8988T (cell line): ENCODE results near the gene TRIM69.
"Not testable (repeated sequence)": the region's sequence is repeated elsewhere in the genome, so short reads cannot be mapped to it uniquely, and the experiment has no call there.

ENCODE experiments used
- DNase-seq: peaks from one replicate; pipeline ENCODE4 v3.0.0; 2011

The TRIM69 gene

DNA sequence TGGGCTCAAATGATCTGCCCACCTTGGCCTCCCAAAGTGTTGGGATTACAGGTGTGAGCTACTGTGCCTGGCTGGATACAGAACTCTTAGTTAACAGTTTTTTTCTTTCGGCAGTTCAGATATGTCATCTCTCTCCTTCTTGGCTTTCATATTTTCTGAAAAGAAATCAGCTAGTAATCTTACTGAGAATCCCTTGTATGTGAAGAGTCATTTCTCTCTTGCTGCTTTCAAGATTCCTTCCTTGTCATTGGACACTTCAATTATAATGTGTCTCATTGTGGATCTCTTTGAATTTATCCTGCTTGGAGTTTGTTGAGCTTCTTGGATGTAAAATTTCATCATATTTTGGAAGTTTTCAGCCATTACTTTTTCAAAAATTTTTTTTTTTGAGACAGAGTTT lies 17.0 kb downstream of the TRIM69 start:
- no peak for DNase-seq

DNA sequence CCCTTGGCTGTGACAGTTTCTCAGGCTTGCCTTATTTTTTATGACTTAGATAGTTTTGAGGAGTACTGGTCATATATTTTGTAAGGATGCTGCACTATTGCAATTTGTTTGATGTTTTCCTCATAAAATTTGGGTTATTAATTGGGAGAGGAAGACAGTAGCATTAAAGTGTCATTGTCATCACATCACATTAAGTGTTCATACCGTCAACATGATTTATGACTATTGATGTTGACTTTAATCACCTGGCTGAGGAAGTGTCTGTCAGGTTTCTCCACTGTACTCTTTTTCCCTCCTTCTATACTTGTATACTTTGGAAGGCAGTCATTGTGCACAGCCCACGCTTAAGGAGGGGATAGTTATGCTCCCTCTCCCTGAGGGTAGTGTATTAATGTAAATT lies 26.9 kb downstream of the TRIM69 start:
- DNase-seq: no peak

DNA sequence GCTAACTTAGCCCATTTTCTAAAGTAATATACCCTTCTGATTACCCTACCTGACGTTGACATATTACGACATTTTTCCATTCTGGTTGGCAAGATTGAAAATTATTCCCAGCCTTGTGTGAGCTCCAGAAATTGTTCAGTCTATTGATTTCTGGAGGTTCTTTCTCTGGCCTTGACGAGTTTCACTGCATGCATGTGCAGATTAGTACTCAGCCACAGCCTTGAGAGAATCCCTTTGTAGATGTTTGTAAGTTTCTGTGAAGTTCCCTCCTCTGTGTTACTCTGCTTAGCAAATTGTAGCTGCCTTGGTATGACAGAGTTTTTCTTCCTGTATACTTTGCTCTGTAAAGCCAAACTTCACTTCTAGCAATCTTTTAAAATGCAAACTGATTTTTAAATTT lies 27.5 kb downstream of the TRIM69 start:
- no peak for DNase-seq

DNA sequence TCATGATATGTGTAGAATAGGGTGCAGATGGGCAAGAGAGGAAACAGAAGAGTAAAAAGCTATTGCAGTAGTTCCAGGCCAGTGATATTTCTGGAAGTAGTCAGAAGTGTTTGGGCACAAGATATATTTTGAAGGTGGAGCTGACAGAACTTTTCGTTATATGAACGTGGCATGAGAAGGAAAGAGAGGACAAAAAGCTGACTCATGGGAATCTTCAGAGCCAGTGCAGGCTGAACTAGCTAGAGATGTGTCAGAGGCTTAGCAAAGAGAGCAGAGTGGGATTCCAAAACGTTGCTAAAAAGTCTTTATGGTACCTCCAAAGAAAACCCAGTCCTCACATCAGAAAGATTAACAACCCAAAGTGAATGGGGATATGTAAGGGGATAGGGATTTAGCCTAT lies 28.7 kb downstream of the TRIM69 start:
- no peak for DNase-seq

DNA sequence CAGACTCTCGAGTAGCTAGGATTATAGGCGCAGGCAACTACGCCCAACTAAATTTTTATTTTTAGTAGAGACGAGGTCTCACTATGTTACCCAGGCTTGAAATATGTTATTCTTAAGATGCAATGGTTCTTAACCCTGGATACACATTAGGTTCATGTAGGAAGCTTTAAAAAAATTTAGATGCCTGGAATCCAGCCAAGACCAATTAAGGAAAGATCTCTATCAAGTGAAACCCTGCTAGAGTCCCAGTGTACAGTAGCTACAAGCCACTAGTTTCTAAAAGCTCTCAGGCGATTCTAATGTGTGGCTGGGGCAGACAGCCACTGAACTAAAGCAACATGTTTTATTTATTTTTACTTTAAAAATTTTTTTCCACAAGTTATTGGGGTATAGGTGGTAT lies 33.2 kb downstream of the TRIM69 start:
- no peak for DNase-seq

DNA sequence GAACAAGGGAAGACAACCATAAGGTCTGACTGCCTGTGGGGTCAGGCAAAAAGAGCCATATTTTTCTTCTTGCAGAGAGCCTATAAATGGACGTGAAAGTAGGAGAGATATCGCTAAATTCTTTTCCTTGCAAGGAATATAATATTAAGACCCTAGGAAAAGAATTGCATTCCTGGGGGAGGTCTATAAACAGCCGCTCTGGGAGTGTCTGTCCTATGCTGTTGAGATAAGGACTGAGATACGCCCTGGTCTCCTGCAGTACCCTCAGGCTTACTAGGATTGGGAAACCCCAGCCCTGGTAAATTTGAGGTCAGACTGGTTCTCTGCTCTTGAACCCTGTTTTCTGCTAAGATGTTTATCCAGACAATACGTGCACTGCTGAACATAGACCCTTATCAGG lies 34.4 kb downstream of the TRIM69 start:
- not testable (repeated sequence) for DNase-seq

DNA sequence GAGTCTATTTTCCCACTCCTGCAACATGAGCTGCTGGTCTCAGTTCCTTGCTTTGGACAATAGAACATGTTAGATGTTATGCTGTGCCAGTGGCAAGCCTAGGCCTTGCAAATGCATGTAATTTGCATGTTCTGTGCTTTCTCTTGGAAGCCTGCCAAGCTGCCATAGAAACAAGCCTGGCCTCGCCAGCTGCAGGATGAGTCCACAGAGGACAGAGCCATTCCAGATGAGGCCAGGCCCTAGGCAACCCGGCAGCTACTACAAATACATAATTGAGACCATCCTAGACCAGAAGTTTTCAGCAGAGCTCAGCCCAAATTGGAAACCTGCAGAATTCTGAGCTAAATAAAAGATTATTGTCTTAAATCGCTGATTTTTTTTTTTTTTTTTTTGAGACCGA lies 39.6 kb downstream of the TRIM69 start:
- DNase-seq: no peak

DNA sequence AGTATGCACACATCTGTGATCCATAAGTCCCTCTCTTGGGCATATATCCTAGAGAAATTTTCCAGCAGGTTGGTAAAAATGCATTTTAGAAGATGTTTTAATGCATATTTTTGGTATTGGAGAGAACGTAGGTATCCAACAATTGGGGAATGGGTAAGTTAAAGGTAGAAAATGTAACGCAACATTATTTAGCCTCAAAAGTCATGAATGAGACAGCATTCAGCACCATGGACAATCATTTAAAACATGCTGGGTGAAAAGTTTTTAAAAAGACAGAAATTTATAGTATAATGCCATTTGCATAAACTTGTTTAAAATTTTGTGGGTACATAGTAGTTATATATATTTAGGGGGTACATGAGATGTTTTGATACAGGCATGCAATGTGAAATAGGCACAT lies 43.4 kb downstream of the TRIM69 start:
- no peak for DNase-seq

DNA sequence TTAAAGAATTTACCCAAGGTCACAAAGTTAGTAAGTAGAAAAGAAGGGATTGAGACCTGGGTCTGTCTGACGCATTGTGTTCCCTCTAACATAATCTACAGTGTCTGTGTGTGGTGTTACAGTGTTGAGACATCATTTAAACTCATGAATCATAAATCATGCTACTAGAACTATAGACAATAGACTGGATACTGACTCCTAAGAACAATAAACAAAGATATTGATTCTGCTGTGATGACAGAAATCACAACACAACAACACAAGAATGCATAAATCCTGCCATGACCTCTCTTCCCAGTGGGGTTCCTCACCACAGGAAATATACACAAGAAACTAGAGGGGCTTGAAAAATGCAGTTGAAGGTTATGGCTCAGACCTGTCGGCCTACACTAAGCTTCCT lies 44.3 kb downstream of the TRIM69 start:
- no peak for DNase-seq

DNA sequence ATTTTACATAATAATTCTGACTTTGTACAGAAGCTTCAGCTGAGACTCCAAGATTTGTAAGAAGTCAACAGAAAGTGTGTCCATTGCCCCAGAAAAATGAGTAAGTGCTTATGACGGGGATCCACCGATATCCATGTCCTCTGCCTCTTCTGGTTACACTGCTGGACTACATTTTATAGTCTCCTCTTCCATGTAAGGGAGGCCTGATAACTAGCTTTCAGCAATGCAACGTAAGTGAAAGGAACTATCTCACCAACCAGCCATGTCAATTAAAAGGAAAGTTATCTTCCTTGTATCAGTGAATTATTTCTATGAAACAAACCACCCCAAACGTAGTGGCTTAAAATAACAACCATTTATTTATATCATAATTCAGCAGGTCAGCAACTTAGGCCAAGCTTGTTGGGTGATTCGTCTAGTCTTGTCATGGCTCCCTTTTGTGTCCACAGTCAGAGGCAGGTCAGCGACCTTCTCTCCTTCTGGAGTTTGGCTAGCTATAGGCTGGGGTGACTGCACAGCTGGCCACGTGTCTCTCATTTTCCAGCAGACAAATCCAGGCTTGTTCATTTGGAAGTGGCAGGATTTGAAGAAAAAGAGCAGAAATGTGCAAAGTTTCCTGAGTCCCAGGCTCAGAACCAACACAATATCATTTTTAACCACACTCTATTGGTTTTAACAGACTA lies 44.9 kb downstream of the TRIM69 start:
- DNase-seq: no peak

DNA sequence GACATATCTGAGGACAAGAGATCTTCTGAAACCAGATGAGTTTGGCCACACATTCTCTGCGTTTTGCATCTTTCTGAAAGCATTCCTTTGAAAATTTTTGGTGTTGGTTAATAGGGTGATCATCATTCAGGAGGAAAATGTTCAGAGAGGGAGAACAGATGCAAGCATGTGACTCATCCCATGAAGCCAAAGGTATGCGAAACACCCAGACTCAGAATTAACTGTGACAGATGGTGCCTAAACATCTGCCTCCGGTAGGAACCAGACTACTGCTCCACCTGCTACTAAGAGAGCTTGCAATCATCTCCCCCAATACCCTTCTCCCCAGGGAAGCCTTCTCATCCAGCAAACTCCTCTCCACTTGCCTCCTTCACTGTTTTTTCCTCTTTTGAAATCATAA lies 46.2 kb downstream of the TRIM69 start:
- DNase-seq: no peak

DNA sequence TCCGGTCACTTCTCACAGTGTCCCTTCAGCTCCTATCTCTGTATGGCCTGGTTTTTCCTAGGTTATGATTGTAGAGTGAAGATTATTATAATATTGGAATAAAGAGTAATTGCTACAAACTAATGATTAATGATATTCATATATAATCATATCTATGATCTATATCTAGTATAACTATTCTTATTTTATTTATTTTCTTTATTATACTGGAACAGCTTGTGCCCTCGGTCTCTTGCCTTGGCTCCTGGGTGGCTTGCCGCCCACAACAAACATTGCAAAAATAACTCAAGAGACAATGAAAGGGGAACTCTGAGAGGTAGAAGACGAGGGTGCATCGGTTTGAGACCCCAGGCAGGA lies 48.6 kb downstream of the TRIM69 start:
- not testable (repeated sequence) for DNase-seq

DNA sequence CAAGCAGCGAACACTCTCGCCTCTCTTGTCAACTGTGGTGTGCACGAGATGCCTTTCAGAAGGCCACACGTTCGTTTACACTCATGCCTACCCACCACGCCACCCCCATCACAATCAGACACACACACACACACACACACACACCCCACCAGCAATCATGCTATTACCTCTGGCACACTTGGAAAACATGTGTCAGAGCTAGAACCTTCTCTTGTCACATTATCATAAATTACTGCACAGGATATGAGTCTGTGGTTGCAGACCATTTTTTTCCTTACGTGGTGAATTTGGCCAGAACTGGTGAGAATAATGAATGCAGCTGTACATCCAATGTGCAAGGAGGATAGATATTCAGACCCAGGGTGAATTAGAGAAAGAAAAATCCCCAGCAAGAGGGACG lies 52.4 kb downstream of the TRIM69 start:
- DNase-seq: no peak

DNA sequence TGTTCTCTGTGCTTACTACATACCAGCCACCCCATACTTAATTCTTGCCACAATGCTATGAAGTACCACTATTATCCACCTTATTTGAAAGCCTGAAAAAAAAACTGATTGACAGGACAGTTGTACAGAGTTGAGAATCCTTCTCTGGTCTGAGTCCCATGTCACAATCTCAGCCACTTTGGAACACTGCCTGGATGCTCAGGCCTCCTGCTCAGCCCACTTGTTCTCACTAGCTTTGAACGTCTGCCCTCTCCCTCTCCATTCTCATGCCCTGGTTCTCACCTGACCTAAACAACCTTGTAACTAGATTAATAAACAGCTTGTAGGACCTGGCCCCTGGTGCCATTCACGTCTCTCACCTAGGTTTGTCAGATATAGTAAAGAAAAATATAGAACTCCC lies 53.9 kb downstream of the TRIM69 start:
- no peak for DNase-seq

DNA sequence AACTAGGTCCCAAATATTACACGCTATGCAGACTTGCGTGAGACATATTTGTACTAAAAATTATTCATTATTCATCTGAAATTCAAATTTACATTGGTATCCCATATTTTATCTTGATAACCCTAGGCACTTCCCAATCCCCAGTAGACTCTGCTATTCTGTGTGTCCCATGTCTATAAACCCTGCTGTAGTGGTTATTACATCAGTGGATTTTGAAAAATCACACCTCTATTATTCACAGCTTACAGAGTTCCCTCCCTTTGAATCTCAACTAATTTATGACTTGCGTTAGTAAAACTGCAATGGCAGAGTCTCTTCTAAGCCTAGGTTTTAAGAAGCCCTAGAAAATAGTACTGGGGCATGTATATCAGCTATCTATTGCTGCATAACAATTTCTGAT lies 54.3 kb downstream of the TRIM69 start:
- DNase-seq: no peak

DNA sequence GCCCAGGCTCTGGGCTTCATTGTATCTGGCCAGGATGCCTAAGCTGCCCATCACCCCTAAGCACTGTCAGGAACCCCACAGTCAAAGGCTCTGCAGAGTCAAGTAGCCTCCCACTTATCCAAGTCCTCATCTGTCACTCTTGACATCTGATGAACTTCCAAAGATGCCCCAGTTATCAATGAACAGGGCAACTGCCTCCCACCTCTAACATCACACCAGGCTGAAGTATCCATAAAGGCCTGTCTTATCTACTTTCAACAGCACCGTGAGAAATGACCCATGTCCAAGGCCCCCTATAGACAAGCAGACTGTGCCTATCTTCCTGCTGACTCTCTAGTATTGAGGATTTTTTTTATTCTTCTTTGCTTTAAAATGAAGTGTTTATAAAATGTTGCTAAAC lies 56.4 kb downstream of the TRIM69 start:
- DNase-seq: no peak

DNA sequence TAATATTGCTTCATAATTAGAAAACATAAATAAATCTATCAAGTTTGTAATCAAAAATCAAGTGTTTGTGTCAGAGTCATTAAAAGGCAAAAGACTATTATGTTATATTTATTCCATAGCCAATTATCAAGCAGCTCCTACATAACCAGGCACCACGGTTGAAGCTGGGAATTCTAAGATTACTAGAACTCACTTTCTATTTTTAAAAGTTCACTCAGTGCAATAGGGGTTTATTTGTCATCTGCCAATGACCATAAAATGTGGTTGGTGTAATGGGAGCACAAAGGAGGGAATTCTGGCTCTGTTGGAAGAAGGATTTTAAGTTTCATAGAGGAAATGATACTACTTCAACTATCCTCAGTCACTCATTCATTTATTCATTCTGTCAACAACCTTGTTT lies 57.7 kb downstream of the TRIM69 start:
- DNase-seq: no peak

DNA sequence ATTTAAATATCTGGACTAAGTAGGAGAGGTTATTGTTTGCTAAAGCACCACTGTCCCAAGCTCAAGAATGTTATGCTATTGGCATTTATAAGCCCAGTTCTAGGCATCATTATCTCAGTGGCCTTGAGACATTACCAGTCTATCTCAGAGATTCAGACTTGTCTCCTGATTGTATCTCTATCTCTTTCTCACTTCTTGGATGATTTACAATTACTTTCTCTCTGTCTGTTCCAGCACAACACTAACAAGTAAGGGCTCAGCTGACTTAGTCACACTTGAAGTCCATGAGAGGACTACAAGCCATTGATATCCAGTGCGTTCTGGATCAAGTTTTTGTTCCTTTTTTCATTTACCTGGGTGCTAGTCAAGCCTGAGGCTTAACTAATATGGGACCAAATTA lies 60.2 kb downstream of the TRIM69 start:
- DNase-seq: no peak

DNA sequence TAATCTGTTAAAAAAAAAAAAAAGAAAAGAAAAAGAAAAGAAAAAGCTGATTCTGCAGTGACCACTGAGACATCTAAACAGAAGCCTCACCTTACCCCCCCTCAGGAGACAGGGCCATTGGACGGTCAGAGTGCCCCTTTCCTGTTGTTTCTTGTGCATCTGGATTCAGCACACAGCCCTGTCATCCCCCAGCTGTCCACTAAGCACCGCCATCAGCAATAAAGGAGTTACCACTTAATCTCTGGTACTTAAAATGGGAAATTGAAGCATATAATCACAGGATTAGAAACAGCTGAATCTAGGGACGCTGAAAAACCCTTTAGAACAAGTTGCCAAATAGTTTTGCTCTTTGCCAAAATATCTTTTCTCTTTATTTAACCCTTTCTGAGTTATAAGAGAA lies 62.5 kb downstream of the TRIM69 start:
- no peak for DNase-seq

DNA sequence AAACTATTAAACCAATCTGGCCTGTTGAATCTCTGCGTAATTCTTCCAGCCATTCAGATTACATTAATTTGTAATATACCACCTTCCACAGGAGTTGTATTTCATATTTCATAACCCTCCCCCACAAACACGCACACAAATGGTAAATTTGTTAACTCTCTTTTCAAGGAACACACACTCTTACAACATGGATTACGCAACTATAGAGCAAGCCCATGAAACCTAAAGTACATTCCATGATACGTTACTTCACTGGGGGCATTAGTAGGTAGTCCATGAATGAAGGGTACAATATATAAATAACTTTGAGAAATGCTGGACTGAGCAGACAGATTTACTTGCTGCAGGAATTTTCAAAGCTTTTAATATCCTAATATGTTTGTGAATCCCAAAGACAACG lies 65.0 kb downstream of the TRIM69 start:
- DNase-seq: no peak

DNA sequence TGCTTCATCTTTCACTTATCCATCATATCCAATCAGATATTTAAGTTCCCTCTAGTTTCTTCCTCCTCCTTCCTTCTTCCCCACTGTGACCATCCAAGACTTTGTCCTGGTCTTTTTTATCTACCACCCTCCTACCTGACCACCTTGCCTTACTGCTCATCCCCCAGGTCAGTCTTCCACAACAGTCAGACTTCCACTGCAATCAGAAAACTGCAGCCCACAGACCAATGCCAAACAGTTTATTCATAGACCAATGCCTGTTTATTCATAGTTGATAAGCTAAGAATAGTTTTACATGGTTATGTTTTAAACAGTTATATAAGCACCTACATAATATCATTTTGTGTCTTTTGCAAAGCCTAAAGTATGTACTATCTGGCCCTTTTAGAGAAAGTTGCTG lies 65.5 kb downstream of the TRIM69 start:
- DNase-seq: no peak

DNA sequence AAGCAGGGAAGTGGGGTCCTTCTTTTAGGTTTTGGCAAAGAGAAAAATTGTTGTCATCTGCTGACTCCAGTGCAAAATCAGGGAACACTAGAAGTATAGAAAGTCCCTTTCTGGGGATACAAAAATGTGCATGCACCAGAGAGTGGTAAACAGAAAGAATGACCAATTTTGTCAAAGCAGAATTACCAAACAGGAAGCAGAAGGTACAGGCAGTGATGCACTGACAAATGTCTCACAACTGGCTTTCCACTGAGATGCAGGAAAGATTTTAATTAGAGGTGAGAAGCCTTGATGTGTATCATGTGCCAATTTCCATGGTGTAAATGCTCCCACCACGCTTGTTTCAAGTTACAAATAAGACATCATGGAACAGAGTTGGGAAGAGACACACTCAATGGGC lies 66.0 kb downstream of the TRIM69 start:
- no peak for DNase-seq

DNA sequence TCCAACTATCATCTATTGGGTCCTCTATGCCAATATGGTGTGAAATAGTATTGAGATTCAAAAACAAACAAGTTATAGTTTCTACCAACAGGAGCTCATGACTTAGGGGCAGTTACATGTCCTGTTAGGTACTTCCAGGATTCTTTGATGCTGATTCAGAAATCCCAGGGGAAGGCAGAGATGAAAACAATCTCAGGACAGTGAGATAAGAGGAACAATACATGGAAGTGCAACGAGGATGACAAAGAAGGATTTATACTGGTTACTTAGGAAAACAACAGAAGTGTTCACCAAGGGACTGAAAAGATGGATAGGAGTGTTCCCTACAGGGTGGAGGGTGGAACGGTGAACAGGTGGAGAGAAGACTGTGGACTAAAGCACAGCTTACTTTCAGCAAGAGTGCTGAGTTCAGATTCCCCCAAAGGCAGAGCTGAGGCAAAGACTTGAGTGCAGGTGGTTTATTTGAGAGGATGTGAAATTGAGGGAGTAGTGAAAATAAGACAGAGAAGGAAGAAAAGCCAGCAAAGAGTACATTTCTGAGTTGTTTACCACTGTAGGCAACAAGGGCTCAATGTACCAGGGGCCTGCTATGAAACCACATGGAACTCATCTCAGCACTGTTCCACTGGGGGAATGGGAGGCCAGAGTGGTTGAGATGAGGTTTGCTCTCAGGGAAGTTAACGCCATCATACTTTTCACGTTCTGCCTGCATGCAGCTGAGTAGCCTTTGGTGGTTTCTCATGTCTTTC lies 68.1 kb downstream of the TRIM69 start:
- DNase-seq: no peak

DNA sequence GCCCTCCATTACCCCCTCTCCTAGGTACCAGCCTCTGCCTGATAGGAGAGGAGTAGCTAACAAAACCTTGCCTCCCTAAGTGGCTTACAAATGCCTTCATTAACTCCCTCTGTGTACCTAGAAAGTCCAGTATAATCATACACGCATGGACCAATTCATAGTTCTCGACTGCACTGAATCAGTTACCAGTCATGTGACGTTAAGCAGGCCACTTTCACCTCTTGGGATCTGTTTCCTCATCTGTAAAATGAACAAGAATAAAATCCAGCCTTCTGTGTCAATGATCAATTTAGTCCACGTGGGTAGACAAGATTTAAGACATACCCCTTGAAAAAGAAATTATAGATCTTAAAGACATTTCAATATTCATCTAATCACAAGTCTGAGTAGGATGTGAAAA lies 72.2 kb downstream of the TRIM69 start:
- DNase-seq: no peak

DNA sequence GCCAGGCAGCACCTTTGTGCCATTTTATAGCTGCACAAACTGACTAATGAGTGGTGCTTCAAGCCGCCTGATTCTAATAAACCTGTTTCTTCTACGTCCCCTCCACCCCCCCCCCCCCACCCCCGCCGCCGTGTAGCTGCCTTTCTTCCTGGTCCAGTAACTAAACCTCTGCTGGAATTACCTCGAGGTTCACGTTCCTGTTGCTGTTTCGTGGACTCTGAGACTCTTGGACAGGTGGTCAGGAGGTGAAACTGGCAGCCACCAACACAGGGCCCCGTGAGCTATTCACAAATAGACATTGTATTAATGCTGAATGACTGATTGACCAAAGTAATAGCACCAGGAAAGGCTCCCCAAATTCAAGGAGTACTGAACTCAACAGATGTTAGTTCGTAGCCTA lies 73.9 kb downstream of the TRIM69 start:
- no peak for DNase-seq
